Esophagus squamous epithelium (tissue), 5 donors: ENCODE measurements around the gene DAD1. TPM values are rescaled to one million over a fixed set of nuclear protein-coding genes. Genes with fewer than 3 reads are reported as not detected.
A peak's percentile ranks its signal among the peaks of the same experiment; 100 is the strongest.
"Not testable (repeated sequence)": the region's sequence is repeated elsewhere in the genome, so short reads cannot be mapped to it uniquely, and the experiment has no call there.

ENCODE experiments used
- DNase-seq: peaks from one replicate; lab custom pipeline; 2025; lab: John Stamatoyannopoulos, UW
- H3K27ac ChIP-seq, 4 donors: fragments of 200-600 bp; sonication (generic); one replicate each; pipeline ENCODE4 v1.5.1; 2016 to 2019; ENCODE audit warnings: mild to moderate bottlenecking in 1 of 4
- H3K27me3 ChIP-seq, 4 donors: fragments of 200-600 bp; sonication (generic); 1 replicate in 3 of 4; 2 replicates in 1 of 4; pipeline versions ENCODE4 v1.5.1 to v1.6.0; 2017 to 2021; ENCODE audit warnings: antibody characterized with exemption in 1 of 4
- H3K36me3 ChIP-seq, 3 donors: fragments of 200-600 bp; sonication (generic); one replicate each; pipeline ENCODE4 v1.5.1; 2016 to 2019
- H3K4me1 ChIP-seq, 3 donors: fragments of 200-600 bp; sonication (generic); one replicate each; pipeline ENCODE4 v1.5.1; 2017 to 2019
- H3K4me3 ChIP-seq, 4 donors: fragments of 200-600 bp; sonication (generic); 1 replicate in 3 of 4; 2 replicates in 1 of 4; pipeline ENCODE4 v1.5.1; 2016 to 2019; ENCODE audit warnings: mild to moderate bottlenecking in 2 of 4, moderate library complexity in 1 of 4
- H3K9me3 ChIP-seq, 3 donors: fragments of 200-600 bp; sonication (generic); one replicate each; pipeline ENCODE4 v1.5.1; 2016 to 2019
- POLR2A ChIP-seq, 4 donors: fragments of 450-650 bp; IDR thresholded peaks; one replicate each; pipeline ENCODE4 v1.6.1; 2017; ENCODE audit warnings: antibody characterized with exemption in 4 of 4, mild to moderate bottlenecking in 4 of 4, moderate library complexity in 3 of 4
- WGBS, 2 donors: methylation state at CpG; one replicate each; pipeline ENCODE4 v1.1.5; 2018; 5-methylcytosine and 5-hydroxymethylcytosine counted together
- intact Hi-C: fragments of 100-400 bp; cut with DNase I; formaldehyde crosslinking; loops from one replicate; pipeline ENCODE4 v1.15.0; 2022
- total RNA-seq, 4 donors: library from RNA; depleted of rRNA; stranded (reverse); fragments of >200 nt; gene quantifications; one replicate each; pipeline ENCODE4 v1.1.0, GENCODE V29; 2016
- TF ChIP-seq, protein P1 (sequence below), 6 experiments: fragments of 450-650 bp in 4 of 6; fragments of 200-600 bp in 2 of 6; sonication (generic) in 2 of 6; IDR thresholded peaks; one replicate each; pipeline ENCODE4 v1.5.1; 2016 to 2019; ENCODE audit warnings: antibody characterized with exemption in 6 of 6, mild to moderate bottlenecking in 4 of 6, moderate library complexity in 4 of 6
- donor health status: DM: yes; HTN: yes; CAD: no.

Gene DAD1
- total RNA-seq, 4 donors from 2014 or later, result 174 to 280 (median 225) TPM

- H3K9me3 ChIP-seq, result no peaks in the 10 kb centered on the region
- H3K27ac ChIP-seq, result peak overlapping the region; percentile 89 to 97 (median 96)
- intact Hi-C loops, result no loop called here
- WGBS, 2 donors, result 0 to 3% methylated on average over 9 to 16 of the region's 17 CpGs
- peaks cover 0 to 7% (median 0%) of the 10 kb centered on the region in 4 donors for H3K27me3 ChIP-seq
- no peak for TF ChIP-seq POLR2A (IDR thresholded peaks at IDR 0.05)
- TF ChIP-seq, protein P1, sequence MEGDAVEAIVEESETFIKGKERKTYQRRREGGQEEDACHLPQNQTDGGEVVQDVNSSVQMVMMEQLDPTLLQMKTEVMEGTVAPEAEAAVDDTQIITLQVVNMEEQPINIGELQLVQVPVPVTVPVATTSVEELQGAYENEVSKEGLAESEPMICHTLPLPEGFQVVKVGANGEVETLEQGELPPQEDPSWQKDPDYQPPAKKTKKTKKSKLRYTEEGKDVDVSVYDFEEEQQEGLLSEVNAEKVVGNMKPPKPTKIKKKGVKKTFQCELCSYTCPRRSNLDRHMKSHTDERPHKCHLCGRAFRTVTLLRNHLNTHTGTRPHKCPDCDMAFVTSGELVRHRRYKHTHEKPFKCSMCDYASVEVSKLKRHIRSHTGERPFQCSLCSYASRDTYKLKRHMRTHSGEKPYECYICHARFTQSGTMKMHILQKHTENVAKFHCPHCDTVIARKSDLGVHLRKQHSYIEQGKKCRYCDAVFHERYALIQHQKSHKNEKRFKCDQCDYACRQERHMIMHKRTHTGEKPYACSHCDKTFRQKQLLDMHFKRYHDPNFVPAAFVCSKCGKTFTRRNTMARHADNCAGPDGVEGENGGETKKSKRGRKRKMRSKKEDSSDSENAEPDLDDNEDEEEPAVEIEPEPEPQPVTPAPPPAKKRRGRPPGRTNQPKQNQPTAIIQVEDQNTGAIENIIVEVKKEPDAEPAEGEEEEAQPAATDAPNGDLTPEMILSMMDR (IDR thresholded peaks at IDR 0.05), result no peak
- peaks cover 21 to 62% (median 33%) of the 10 kb centered on the region in 3 donors for H3K4me1 ChIP-seq
- H3K4me3 ChIP-seq, result peak overlapping the region; percentile 78 to 94 (median 84)
- DNase-seq, result no peak
- no peaks in the 10 kb centered on the region for H3K36me3 ChIP-seq
These were observed 413 bp downstream of the DAD1 start for GRCh38 chr14:22588526-22589095.

DNA sequence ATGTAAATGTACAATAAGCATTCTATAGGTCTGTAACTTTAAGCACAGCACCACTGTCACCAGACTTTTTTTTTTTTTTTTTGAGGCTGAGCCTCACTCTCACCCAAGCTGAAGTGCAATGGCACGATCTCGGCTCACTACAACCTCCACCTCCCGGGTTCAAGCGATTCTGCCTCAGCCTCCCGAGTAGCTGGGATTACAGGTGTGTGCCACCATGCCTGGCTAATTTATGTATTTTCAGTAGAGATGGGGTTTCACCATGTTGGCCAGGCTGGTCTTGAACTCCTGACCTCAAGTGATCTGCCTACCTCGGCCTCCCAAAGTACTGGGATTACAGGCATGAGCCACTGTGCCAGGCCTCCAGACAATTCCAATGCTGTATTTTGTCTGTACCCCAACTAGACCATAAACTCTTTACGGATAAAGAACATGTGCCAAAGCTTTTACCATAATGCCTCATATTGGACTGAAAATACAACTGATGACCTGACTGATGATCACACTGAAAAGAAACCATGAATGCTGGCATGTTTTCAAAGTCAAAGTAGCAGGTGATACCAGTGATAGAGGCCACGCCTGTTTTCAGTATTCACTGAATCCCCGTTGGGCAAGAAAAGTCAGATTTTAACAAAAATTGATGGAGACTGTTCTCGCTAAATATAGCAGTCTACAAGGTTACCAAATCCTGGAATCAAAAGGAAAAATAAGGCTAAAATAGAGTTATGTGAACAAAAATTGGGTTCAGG is 1.2 kb downstream of the DAD1 start:
- H3K9me3 ChIP-seq, intact Hi-C loops, DNase-seq, H3K36me3 ChIP-seq, H3K27me3 ChIP-seq: not testable (repeated sequence)
- 56 to 70% methylated on average over 10 of the region's 10 CpGs for WGBS, 2 donors
- Histone ChIP-seq H3K4me3 (peak overlapping the region; percentile 78 to 94 (median 84)), H3K4me1 (peaks cover 21 to 68% (median 33%) of the 10 kb centered on the region in 3 donors), H3K27ac (peak overlapping the region; percentile 89 to 97 (median 96))

DNA sequence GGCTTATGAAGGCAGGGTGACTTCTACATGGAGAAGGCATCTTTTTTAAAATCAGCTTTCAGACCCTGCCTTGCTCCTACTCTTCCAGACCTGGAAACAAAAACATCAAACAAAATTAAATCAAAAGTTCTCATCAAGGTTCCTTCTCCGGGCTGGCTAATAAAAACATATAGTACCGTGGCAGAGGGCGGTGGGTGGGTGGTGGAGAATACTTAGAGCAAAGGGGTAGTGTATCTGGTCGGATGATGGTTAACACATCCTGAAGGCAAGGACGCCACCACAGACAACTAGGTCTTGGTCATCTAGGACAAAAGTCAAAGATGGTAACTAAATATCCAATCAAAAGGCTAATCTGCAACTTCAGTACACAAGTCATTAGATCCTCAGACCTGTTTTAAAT is 1.8 kb downstream of the DAD1 start:
- WGBS, 2 donors, result 90 to 91% methylated on average over 5 of the region's 5 CpGs
- no peak for DNase-seq
- TF ChIP-seq, protein P1 (IDR thresholded peaks at IDR 0.05), result no peak
- TF ChIP-seq POLR2A (IDR thresholded peaks at IDR 0.05), result no peak
- H3K36me3 ChIP-seq, result no peaks in the 10 kb centered on the region
- H3K4me3 ChIP-seq, result no peak overlapping the region
- intact Hi-C loops, result no loop called here
- no peaks in the 10 kb centered on the region for H3K9me3 ChIP-seq
- H3K27me3 ChIP-seq, result no peaks in the 10 kb centered on the region
- peaks cover 21 to 68% (median 33%) of the 10 kb centered on the region in 3 donors for H3K4me1 ChIP-seq
- H3K27ac ChIP-seq, result no peak overlapping the region

DNA sequence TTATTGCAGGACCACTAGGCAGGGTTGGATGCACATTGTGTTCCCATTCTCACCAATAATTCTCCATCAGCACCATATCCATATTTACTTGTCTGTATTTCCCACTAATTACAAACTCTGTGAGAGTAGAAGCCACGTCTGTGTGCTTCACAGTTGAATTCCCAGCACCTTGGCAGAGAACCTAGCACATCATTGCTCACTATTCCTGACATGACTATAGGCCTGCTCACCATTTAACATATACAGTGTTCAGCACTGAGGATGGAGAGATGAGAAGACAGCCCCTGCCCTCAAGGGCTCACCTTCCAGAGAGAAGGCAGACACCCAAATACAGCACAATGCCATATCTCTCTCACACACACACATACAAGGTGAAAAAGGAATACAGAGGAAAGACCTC is 5.0 kb downstream of the DAD1 start:
- WGBS, 2 donors, result 11 to 18% methylated on average over 1 of the region's 1 CpG
- intact Hi-C loops, result no loop called here
- Histone ChIP-seq H3K4me3 (no peak overlapping the region), H3K27me3 (no peaks in the 10 kb centered on the region), H3K36me3 (peaks cover 0 to 4% (median 0%) of the 10 kb centered on the region in 3 donors), H3K9me3 (no peaks in the 10 kb centered on the region), H3K4me1 (peaks cover 16 to 57% (median 26%) of the 10 kb centered on the region in 3 donors), H3K27ac (no peak overlapping the region)
- DNase-seq, result no peak
- TF ChIP-seq POLR2A (IDR thresholded peaks at IDR 0.05), result no peak
- TF ChIP-seq, protein P1 (IDR thresholded peaks at IDR 0.05), result no peak

DNA sequence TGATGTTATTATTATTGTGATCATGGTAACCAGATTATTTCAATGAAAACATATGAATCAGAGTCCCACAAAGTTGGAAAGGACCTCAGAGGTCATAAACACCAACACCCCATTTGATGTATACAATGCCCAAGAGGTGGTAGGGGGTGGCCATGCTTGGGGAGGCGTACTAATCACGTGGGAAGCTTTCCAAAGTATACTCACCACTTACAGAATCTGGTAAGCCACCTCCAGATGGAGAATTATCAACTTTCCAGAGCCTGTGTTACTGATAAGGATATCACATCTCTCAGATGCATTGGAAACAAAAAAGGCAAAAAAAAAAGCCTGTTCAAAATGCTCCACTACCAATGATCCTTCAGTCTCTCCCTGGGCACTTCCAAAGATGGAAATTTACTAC is 8.4 kb downstream of the DAD1 start:
- DNase-seq, result no peak
- H3K4me1 ChIP-seq, result peaks cover 4 to 30% (median 6%) of the 10 kb centered on the region in 3 donors
- WGBS, 2 donors, result 72 to 73% methylated on average over 2 of the region's 2 CpGs
- peaks cover 0 to 8% (median 0%) of the 10 kb centered on the region in 3 donors for H3K36me3 ChIP-seq
- no peaks in the 10 kb centered on the region for H3K9me3 ChIP-seq
- no peaks in the 10 kb centered on the region for H3K27me3 ChIP-seq
- intact Hi-C loops, result no loop called here
- TF ChIP-seq, protein P1 (IDR thresholded peaks at IDR 0.05), result no peak
- TF ChIP-seq POLR2A (IDR thresholded peaks at IDR 0.05), result no peak
- no peak overlapping the region for H3K27ac ChIP-seq
- no peak overlapping the region for H3K4me3 ChIP-seq
